Retinal pigment epithelial cell (primary cell): ENCODE data around the gene VPS13A.

Source experiments
- DNase-seq: peaks from one replicate; pipeline ENCODE4 v3.0.0-alpha.2; 2010; ENCODE audit warnings: low read depth
- H3K4me3 ChIP-seq: 2 replicates; pipeline ENCODE4 v1.5.1; 2011; ENCODE audit warnings: mild to moderate bottlenecking, low read length, control low read depth, moderate library complexity
- CTCF ChIP-seq: conservative IDR thresholded peaks from 2 replicates; pipeline ENCODE4 v1.5.1; 2011; ENCODE audit warnings: low read depth, low read length, control low read depth, inconsistent platforms

The VPS13A gene

GRCh38 chr9:77418226-77418625 lies 240.9 kb downstream of the VPS13A start:
- no peak for TF ChIP-seq CTCF
- H3K4me3 ChIP-seq: no peak overlapping the region
- no peak for DNase-seq

GRCh38 chr9:77420641-77421040 lies 243.3 kb downstream of the VPS13A start:
- TF ChIP-seq CTCF: no peak
- H3K4me3 ChIP-seq: no peak overlapping the region
- DNase-seq: no peak

GRCh38 chr9:77421506-77422265 lies 244.4 kb downstream of the VPS13A start:
- no peak for TF ChIP-seq CTCF
- H3K4me3 ChIP-seq: no peak overlapping the region
- no peak for DNase-seq

- no peak overlapping the region for H3K4me3 ChIP-seq
- TF ChIP-seq CTCF: no peak
- no peak for DNase-seq
These were observed 245.6 kb downstream of the VPS13A start for GRCh38 chr9:77422969-77423368.

- no peak for TF ChIP-seq CTCF
- DNase-seq: no peak
These were observed 246.5 kb downstream of the VPS13A start for GRCh38 chr9:77423841-77424240.

GRCh38 chr9:77424993-77425392 lies 247.7 kb downstream of the VPS13A start:
- no peak for DNase-seq
- TF ChIP-seq CTCF: no peak
- no peak overlapping the region for H3K4me3 ChIP-seq

More at GRCh38 chr9:77423841-77424240, 246.5 kb downstream of the VPS13A start:
- H3K4me3 ChIP-seq: no peak overlapping the region

- TF ChIP-seq CTCF: no peak
- H3K4me3 ChIP-seq: no peak overlapping the region
- no peak for DNase-seq
These were observed 249.4 kb downstream of the VPS13A start for GRCh38 chr9:77426712-77427111.
